Right ventricle myocardium superior (tissue), 1 donor: ENCODE measurements around the gene RNF166. TPM values are rescaled to one million over a fixed set of nuclear protein-coding genes. Genes with fewer than 3 reads are reported as not detected.

Experiments
- ATAC-seq: fragments of 200-7000 bp; cut with Tn5 transposase; one replicate; pipeline ENCODE4 v1.9.1; 2020; ENCODE audit warnings: mild to moderate bottlenecking; ENCODE audit not compliant: poor library complexity
- DNase-seq: peaks from one replicate; pipeline ENCODE4 v3.0.0-alpha.2; 2020
- intact Hi-C: fragments of 100-400 bp; cut with DNase I; formaldehyde crosslinking; loops from one replicate; pipeline ENCODE4 v1.11.2; 2022
- total RNA-seq: library from RNA; stranded (reverse); fragmentation: NEBNext Ultra II Directional; extraction: Animal tissue kit (Norgen Biotek cat#: 25700); gene quantifications from one replicate; pipeline ENCODE4 v1.2.1, GENCODE V29; 2021
- donor health status: DM: no; HTN: yes; CAD: no; lungs with severe emphysema.

The RNF166 gene
- total RNA-seq, 1 donor from 2014 or later: 14.6 TPM

GRCh38 chr16:88714420-88715302 is 8.5 kb upstream of the RNF166 start:
- ATAC-seq: no peak
- no peak for DNase-seq
- intact Hi-C loops: no loop called here

- intact Hi-C loops: no loop called here
- no peak for DNase-seq
- ATAC-seq: no peak
Observed at GRCh38 chr16:88713568-88714419, 7.6 kb upstream of the RNF166 start.

- intact Hi-C loops: no loop called here
- DNase-seq (no peak), ATAC-seq (no peak)
Observed at GRCh38 chr16:88713054-88713453, 6.8 kb upstream of the RNF166 start.

- intact Hi-C loops: no loop called here
- no peak for ATAC-seq
- no peak for DNase-seq
Observed at GRCh38 chr16:88712362-88712979, 6.3 kb upstream of the RNF166 start.

- intact Hi-C loops: no loop called here
- ATAC-seq (no peak), DNase-seq (no peak)
Observed at GRCh38 chr16:88711750-88712340, 5.6 kb upstream of the RNF166 start.

- DNase-seq (no peak), ATAC-seq (no peak)
- intact Hi-C loops: no loop called here
Observed at GRCh38 chr16:88710556-88710955, 4.3 kb upstream of the RNF166 start.

- ATAC-seq: no peak
- no peak for DNase-seq
- intact Hi-C loops: no loop called here
Observed at GRCh38 chr16:88706965-88707826, 988 bp upstream of the RNF166 start.

GRCh38 chr16:88705801-88706228 is 393 bp downstream of the RNF166 start:
- no peak for DNase-seq
- intact Hi-C loops: no loop called here

GRCh38 chr16:88705076-88705684 is 1.0 kb downstream of the RNF166 start:
- DNase-seq: peak; percentile 65
- ATAC-seq: no peak
- intact Hi-C loops: no loop called here

More at GRCh38 chr16:88705801-88706228, 393 bp downstream of the RNF166 start:
- ATAC-seq: peak; percentile 13

GRCh38 chr16:88703486-88704309 is 2.5 kb downstream of the RNF166 start:
- intact Hi-C loops: no loop called here
- DNase-seq (peak; percentile 76), ATAC-seq (peak; percentile 9)

- DNase-seq: no peak
- intact Hi-C loops: no loop called here
- ATAC-seq: no peak
Observed at GRCh38 chr16:88702371-88703210, 3.6 kb downstream of the RNF166 start.

- intact Hi-C loops: no loop called here
- ATAC-seq: no peak
- no peak for DNase-seq
Observed at GRCh38 chr16:88701581-88702370, 4.4 kb downstream of the RNF166 start.

GRCh38 chr16:88700636-88701482 is 5.3 kb downstream of the RNF166 start:
- intact Hi-C loops: no loop called here
- DNase-seq: peak; percentile 97
- ATAC-seq: peak; percentile 76

- intact Hi-C loops: no loop called here
- DNase-seq: no peak
- ATAC-seq: no peak
Observed at GRCh38 chr16:88700322-88700635, 5.9 kb downstream of the RNF166 start.
